ENCODE data around the gene CRTC3. TPM values are rescaled to one million over a fixed set of nuclear protein-coding genes. Genes with fewer than 3 reads are reported as not detected.
"Not testable (repeated sequence)": the region's sequence is repeated elsewhere in the genome, so short reads cannot be mapped to it uniquely, and the experiment has no call there.

Gene CRTC3
- total RNA-seq, 3 donors from 2014 or later = 21.6 to 53.6 (median 21.7) TPM

- intact Hi-C loops (cut with DNase I, micrococcal nuclease) = no loop called here
Measured at GRCh38 chr15:90686435-90687218, 156.9 kb downstream of the CRTC3 start.

GRCh38 chr15:90689326-90689961 lies 159.7 kb downstream of the CRTC3 start:
- H3K36me3 ChIP-seq (ENCODE audit: low read depth); H3K4me1 ChIP-seq (ENCODE audit: low read depth); H3K4me3 ChIP-seq; intact Hi-C loops (cut with DNase I, micrococcal nuclease); DNase-seq; ATAC-seq; H3K9me3 ChIP-seq: not testable (repeated sequence)

More at GRCh38 chr15:90686435-90687218, 156.9 kb downstream of the CRTC3 start:
- no peak overlapping the region for H3K4me3 ChIP-seq
- peaks cover 2% of the 10 kb centered on the region for H3K9me3 ChIP-seq
- H3K4me1 ChIP-seq (ENCODE audit: low read depth) = no peaks in the 10 kb centered on the region
- no peaks in the 10 kb centered on the region for H3K36me3 ChIP-seq (ENCODE audit: low read depth)
- DNase-seq (no peak), ATAC-seq (peak; percentile 62)
- no peak for TF ChIP-seq CTCF (IDR thresholded peaks at IDR 0.05)

- intact Hi-C loops (cut with DNase I, micrococcal nuclease) = loop anchor here in 1 of 2 donors (10.0 kb wide), 2 partner anchors 46 to 194 kb away; partner anchors contain the start of gene FES
- Histone ChIP-seq H3K4me3 (no peak overlapping the region), H3K36me3 (ENCODE audit: low read depth) (no peaks in the 10 kb centered on the region), H3K9me3 (peaks cover 2% of the 10 kb centered on the region), H3K4me1 (ENCODE audit: low read depth) (no peaks in the 10 kb centered on the region)
- ATAC-seq (no peak), DNase-seq (no peak)
- TF ChIP-seq CTCF (IDR thresholded peaks at IDR 0.05) = no peak
Measured at GRCh38 chr15:90690585-90690984, 160.9 kb downstream of the CRTC3 start.

- H3K4me1 ChIP-seq (ENCODE audit: low read depth) = no peaks in the 10 kb centered on the region
- no peak for TF ChIP-seq CTCF (IDR thresholded peaks at IDR 0.05)
- peaks cover 2% of the 10 kb centered on the region for H3K9me3 ChIP-seq
- no peak for ATAC-seq
- no peak overlapping the region for H3K4me3 ChIP-seq
- DNase-seq = no peak
- intact Hi-C loops (cut with DNase I, micrococcal nuclease) = loop anchor here in 1 of 2 donors (10.0 kb wide), 2 partner anchors 47 to 193 kb away; partner anchors contain the start of gene FES
- no peaks in the 10 kb centered on the region for H3K36me3 ChIP-seq (ENCODE audit: low read depth)
Measured at GRCh38 chr15:90691369-90691768, 161.6 kb downstream of the CRTC3 start.

GRCh38 chr15:90691982-90692773 lies 162.5 kb downstream of the CRTC3 start:
- no peaks in the 10 kb centered on the region for H3K4me1 ChIP-seq (ENCODE audit: low read depth)
- no peak for DNase-seq
- H3K36me3 ChIP-seq (ENCODE audit: low read depth) = no peaks in the 10 kb centered on the region
- intact Hi-C loops (cut with DNase I, micrococcal nuclease) = loop anchor here in 1 of 2 donors (10.0 kb wide), 2 partner anchors 47 to 193 kb away; partner anchors contain the start of gene FES
- ATAC-seq = no peak
- TF ChIP-seq CTCF (IDR thresholded peaks at IDR 0.05) = no peak
- H3K4me3 ChIP-seq = no peak overlapping the region
- peaks cover 2% of the 10 kb centered on the region for H3K9me3 ChIP-seq

Other genes with a start within 250 kb of the CRTC3 start
- gene ZNF774, start 177.6 kb upstream of the CRTC3 start, total RNA-seq = 10 to 100 TPM; 11.8 to 17.8 (median 15.4) TPM
- 100 to 1,000 TPM; 186 to 242 (median 206) TPM for gene IQGAP1, start 141.7 kb upstream of the CRTC3 start, total RNA-seq
- 1 to 10 TPM; 2.9 to 7.2 (median 4.1) TPM for gene BLM, start 187.4 kb downstream of the CRTC3 start, total RNA-seq